K562 (cell line): ENCODE results near the gene FZD4. TPM values are rescaled to one million over a fixed set of nuclear protein-coding genes. Genes with fewer than 3 reads are reported as not detected.

Experiments
- BRD4 ChIP-seq: fragments of 200-600 bp; sonication (generic); IDR thresholded peaks from 2 replicates; pipeline ENCODE4 v1.6.1; 2017; ENCODE audit warnings: inconsistent platforms
- CBX5 ChIP-seq: IDR thresholded peaks from 2 replicates; pipeline ENCODE4 v1.6.1; 2014; ENCODE audit warnings: low read depth, borderline replicate concordance
- DACH1 ChIP-seq: fragments of 450-650 bp; IDR thresholded peaks from 2 replicates; pipeline ENCODE4 v1.6.1; 2018; ENCODE audit not compliant: partially characterized antibody
- HMGN3 ChIP-seq: IDR thresholded peaks from 2 replicates; pipeline ENCODE4 v1.6.1; 2011; ENCODE audit warnings: borderline replicate concordance, low read depth, mild to moderate bottlenecking, mixed read lengths, low read length; ENCODE audit not compliant: insufficient read length; ENCODE audit errors: extremely low read depth
- KDM5B ChIP-seq: fragments of 200-600 bp; sonication (generic); IDR thresholded peaks from 2 replicates; pipeline ENCODE4 v1.6.1; 2012; ENCODE audit warnings: low read depth, mild to moderate bottlenecking, moderate library complexity, low read length, control low read depth, inconsistent platforms; ENCODE audit not compliant: insufficient replicate concordance
- MAFG ChIP-seq: fragments of 450-650 bp; conservative IDR thresholded peaks from 2 replicates; pipeline ENCODE4 v1.6.1; 2016; ENCODE audit warnings: missing genetic modification characterization, missing compliant biosample characterization
- PML ChIP-seq: IDR thresholded peaks from 2 replicates; pipeline ENCODE4 v1.6.1; 2012; ENCODE audit warnings: low read length, inconsistent platforms
- SAFB ChIP-seq: fragments of 200-400 bp; formaldehyde crosslinking; IDR thresholded peaks from 2 replicates; pipeline ENCODE4 v1.6.1; 2017; ENCODE audit warnings: low read depth, low read length, borderline replicate concordance
- SIN3A ChIP-seq, 2 experiments: fragments of 150-350 bp in 1 of 2; IDR thresholded peaks; 2 replicates each; pipeline ENCODE4 v1.6.1; 2011 to 2016; ENCODE audit warnings: borderline replicate concordance in 2 of 2, low read depth in 2 of 2, low read length in 2 of 2, mild to moderate bottlenecking in 2 of 2, moderate library complexity in 2 of 2; ENCODE audit not compliant: control insufficient read depth in 1 of 2
- SMAD2 ChIP-seq: fragments of 150-350 bp; IDR thresholded peaks from 2 replicates; pipeline ENCODE4 v1.6.1; 2014; ENCODE audit warnings: low read depth, mild to moderate bottlenecking, low read length
- SMAD3 ChIP-seq: fragments of 450-650 bp; formaldehyde crosslinking; conservative IDR thresholded peaks from 2 replicates; pipeline ENCODE4 v1.4.0; 2020; ENCODE audit warnings: mild to moderate bottlenecking
- SNRNP70 ChIP-seq: fragments of 200-400 bp; formaldehyde crosslinking; optimal IDR thresholded peaks from 2 replicates; pipeline ENCODE3; 2017; ENCODE audit warnings: low read depth, low read length
- TAF9B ChIP-seq: fragments of 450-650 bp; IDR thresholded peaks from 2 replicates; pipeline ENCODE4 v1.6.1; 2018; ENCODE audit warnings: mild to moderate bottlenecking; ENCODE audit not compliant: partially characterized antibody
- TCF7 ChIP-seq: sonication (generic); IDR thresholded peaks from 2 replicates; pipeline ENCODE4 v1.6.1; 2016; ENCODE audit warnings: antibody characterized with exemption, borderline replicate concordance
- ZNF263 ChIP-seq: sonication (generic); formaldehyde crosslinking; IDR thresholded peaks from 2 replicates; pipeline ENCODE4 v1.8.0; 2022; ENCODE audit warnings: mild to moderate bottlenecking, missing genetic modification reagents, borderline replicate concordance
- polyA plus RNA-seq, 8 experiments: library from polyadenylated mRNA; depleted of rRNA in 4 of 8; stranded (reverse) in 5 of 8; unstranded in 3 of 8; fragments of >200 nt; fragmentation: Nextera tagmentation in 2 of 8; fragmentation: Illumina TruSeq in 1 of 8; extraction: Ambion mirVana in 2 of 8; extraction: Trizol in 1 of 8; gene quantifications; 2 replicates each; pipeline versions ENCODE4 v1.2.1 to v1.2.3, GENCODE V29; 2011 to 2014; ENCODE audit warnings: inconsistent platforms in 1 of 8, missing spikeins in 1 of 8
- total RNA-seq, 7 experiments: library from RNA; depleted of rRNA in 6 of 7; stranded (reverse); fragments of >200 nt in 6 of 7; fragmentation: Illumina TruSeq in 2 of 7; extraction: Trizol in 2 of 7; gene quantifications; 2 replicates each; pipeline versions ENCODE4 v1.2.1 to v1.2.3, GENCODE V29; 2011 to 2021; ENCODE audit warnings: low replicate concordance in 1 of 7
- TF ChIP-seq, protein P1 (sequence below): sonication (generic); formaldehyde crosslinking; IDR thresholded peaks from 2 replicates; pipeline ENCODE4 v1.8.0; 2023; ENCODE audit warnings: mild to moderate bottlenecking, missing genetic modification reagents
- TF ChIP-seq, protein P2 (sequence below): sonication (generic); IDR thresholded peaks from 2 replicates; pipeline ENCODE4 v1.6.1; 2016
- TF ChIP-seq, protein P3 (sequence below): sonication (generic); formaldehyde crosslinking; IDR thresholded peaks from 2 replicates; pipeline ENCODE4 v1.8.1; 2023; ENCODE audit warnings: mild to moderate bottlenecking, missing genetic modification reagents
- TF ChIP-seq, protein P4 (sequence below), 2 experiments: IDR thresholded peaks; 2 replicates each; pipeline ENCODE4 v1.6.1; 2011; ENCODE audit warnings: borderline replicate concordance in 1 of 2, control low read depth in 1 of 2, low read depth in 1 of 2, low read length in 1 of 2, mild to moderate bottlenecking in 1 of 2, mixed read lengths in 1 of 2, moderate library complexity in 1 of 2; ENCODE audit not compliant: insufficient read depth in 1 of 2, insufficient read length in 1 of 2, poor library complexity in 1 of 2, severe bottlenecking in 1 of 2; ENCODE audit errors: extremely low read depth in 1 of 2

Gene FZD4
- total and polyA plus RNA-seq, 9 of the 15 experiments (the other 6 are each of a cell fraction or from before 2014, with no cell fraction given), result 1.2 to 7.9 (median 5.8) TPM

DNA sequence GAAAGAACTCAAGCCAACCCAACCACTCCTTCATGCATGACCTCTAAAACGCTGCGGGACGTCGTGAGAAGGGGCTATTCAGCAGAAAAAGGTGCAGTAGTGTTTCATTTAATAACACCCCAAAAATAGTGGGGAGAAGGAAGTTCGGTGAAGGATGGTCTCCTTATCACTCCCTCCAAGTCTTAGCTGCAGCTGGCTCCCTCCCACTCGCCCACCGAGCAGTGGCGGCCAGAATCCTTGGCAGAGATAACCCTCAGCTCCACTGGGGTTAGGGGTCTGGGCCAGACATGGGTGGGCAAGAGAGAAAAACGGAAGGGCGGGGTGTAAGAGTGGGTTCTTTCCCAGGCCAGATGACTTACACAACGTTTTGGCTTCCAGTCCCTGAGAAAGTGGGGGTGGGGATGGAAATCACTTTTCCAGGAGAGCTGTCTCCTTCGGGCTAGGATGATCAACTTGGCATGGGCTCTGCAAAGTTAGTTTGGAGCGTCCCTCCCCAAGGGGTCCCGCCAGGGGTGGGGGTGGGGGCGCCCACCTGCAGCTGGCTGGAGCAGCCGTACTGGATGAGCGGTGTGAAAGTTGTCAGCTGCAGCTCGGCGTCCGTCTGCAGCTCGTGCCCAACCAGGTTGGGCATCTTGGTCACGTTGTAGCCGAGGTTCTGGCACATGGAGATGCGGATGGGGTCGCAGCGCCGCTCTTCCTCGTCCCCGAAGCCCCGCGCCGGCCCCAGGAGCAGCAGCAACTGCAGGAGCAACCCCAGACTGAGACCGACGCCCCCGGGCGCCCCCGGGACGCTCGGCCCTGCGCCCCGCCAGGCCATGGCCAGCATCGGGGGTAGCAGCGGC is 705 bp downstream of the FZD4 start (continued):
- TF ChIP-seq, protein P1, sequence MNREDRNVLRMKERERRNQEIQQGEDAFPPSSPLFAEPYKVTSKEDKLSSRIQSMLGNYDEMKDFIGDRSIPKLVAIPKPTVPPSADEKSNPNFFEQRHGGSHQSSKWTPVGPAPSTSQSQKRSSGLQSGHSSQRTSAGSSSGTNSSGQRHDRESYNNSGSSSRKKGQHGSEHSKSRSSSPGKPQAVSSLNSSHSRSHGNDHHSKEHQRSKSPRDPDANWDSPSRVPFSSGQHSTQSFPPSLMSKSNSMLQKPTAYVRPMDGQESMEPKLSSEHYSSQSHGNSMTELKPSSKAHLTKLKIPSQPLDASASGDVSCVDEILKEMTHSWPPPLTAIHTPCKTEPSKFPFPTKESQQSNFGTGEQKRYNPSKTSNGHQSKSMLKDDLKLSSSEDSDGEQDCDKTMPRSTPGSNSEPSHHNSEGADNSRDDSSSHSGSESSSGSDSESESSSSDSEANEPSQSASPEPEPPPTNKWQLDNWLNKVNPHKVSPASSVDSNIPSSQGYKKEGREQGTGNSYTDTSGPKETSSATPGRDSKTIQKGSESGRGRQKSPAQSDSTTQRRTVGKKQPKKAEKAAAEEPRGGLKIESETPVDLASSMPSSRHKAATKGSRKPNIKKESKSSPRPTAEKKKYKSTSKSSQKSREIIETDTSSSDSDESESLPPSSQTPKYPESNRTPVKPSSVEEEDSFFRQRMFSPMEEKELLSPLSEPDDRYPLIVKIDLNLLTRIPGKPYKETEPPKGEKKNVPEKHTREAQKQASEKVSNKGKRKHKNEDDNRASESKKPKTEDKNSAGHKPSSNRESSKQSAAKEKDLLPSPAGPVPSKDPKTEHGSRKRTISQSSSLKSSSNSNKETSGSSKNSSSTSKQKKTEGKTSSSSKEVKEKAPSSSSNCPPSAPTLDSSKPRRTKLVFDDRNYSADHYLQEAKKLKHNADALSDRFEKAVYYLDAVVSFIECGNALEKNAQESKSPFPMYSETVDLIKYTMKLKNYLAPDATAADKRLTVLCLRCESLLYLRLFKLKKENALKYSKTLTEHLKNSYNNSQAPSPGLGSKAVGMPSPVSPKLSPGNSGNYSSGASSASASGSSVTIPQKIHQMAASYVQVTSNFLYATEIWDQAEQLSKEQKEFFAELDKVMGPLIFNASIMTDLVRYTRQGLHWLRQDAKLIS, result no peak
- TF ChIP-seq, protein P2, sequence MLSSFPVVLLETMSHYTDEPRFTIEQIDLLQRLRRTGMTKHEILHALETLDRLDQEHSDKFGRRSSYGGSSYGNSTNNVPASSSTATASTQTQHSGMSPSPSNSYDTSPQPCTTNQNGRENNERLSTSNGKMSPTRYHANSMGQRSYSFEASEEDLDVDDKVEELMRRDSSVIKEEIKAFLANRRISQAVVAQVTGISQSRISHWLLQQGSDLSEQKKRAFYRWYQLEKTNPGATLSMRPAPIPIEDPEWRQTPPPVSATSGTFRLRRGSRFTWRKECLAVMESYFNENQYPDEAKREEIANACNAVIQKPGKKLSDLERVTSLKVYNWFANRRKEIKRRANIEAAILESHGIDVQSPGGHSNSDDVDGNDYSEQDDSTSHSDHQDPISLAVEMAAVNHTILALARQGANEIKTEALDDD, result no peak
- 0 out of 2 replicates have a peak, but pooled peaks have one; percentile 31 for TF ChIP-seq SAFB
- TF ChIP-seq SIN3A (IDR thresholded peaks at IDR 0.05; ENCODE audit: borderline replicate concordance in 2 of 2, control insufficient read depth in 1 of 2, low read depth in 2 of 2, low read length in 2 of 2), result no peak; a peak in 1 of 4 replicates
- no peak for TF ChIP-seq SNRNP70
- TF ChIP-seq CBX5, result no peak
- 0 out of 2 replicates have a peak, but pooled peaks have one; percentile 36 for TF ChIP-seq ZNF263
- TF ChIP-seq MAFG, result no peak
- TF ChIP-seq SMAD3, result no peak
- no peak for TF ChIP-seq DACH1
- no peak for TF ChIP-seq BRD4
- no peak for TF ChIP-seq PML
- no peak for TF ChIP-seq HMGN3
- no peak for TF ChIP-seq SMAD2
- TF ChIP-seq, protein P3, sequence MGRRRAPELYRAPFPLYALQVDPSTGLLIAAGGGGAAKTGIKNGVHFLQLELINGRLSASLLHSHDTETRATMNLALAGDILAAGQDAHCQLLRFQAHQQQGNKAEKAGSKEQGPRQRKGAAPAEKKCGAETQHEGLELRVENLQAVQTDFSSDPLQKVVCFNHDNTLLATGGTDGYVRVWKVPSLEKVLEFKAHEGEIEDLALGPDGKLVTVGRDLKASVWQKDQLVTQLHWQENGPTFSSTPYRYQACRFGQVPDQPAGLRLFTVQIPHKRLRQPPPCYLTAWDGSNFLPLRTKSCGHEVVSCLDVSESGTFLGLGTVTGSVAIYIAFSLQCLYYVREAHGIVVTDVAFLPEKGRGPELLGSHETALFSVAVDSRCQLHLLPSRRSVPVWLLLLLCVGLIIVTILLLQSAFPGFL (CRISPR knock-in tag), result no peak
- TF ChIP-seq KDM5B, result peak; percentile 20
- TF ChIP-seq, protein P4, sequence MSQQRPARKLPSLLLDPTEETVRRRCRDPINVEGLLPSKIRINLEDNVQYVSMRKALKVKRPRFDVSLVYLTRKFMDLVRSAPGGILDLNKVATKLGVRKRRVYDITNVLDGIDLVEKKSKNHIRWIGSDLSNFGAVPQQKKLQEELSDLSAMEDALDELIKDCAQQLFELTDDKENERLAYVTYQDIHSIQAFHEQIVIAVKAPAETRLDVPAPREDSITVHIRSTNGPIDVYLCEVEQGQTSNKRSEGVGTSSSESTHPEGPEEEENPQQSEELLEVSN (IDR thresholded peaks at IDR 0.05; ENCODE audit: borderline replicate concordance in 1 of 2, extremely low read depth in 1 of 2, insufficient read depth in 1 of 2, insufficient read length in 1 of 2, low read depth in 1 of 2, low read length in 1 of 2, poor library complexity in 1 of 2, severe bottlenecking in 1 of 2), result peak in 1 of 2 experiments; percentile 79
- TF ChIP-seq TCF7, result no peak
- TF ChIP-seq TAF9B, result no peak
